Skeletal muscle tissue (tissue), 2 donors: ENCODE data around the gene RGPD6. TPM values are rescaled to one million over a fixed set of nuclear protein-coding genes. Genes with fewer than 3 reads are reported as not detected.

Experiments used
- small RNA-seq: library from RNA; depleted of rRNA; stranded (forward); fragments of <200 nt; gene quantifications from one replicate; pipeline ENCODE3, GENCODE V24; 2014
- total RNA-seq: library from RNA; depleted of rRNA; stranded (reverse); fragments of >200 nt; gene quantifications from one replicate; pipeline ENCODE4 v1.2.3, GENCODE V29; 2014

RGPD6 gene
- total RNA-seq, 1 donor from 2014 or later: 66.3 TPM

Small RNA genes lying within 50 kb of the gene (small RNA-seq; reads per million reads assigned to genes)
- not detected for gene AC108938.1

Other genes with a start within 250 kb of the RGPD6 start
- gene LIMS4, start 104.4 kb downstream of the RGPD6 start, total RNA-seq: 1.0 TPM
- gene BUB1, start 100.8 kb upstream of the RGPD6 start, total RNA-seq: 7.8 TPM
- not detected for gene ACOXL, start 155.4 kb upstream of the RGPD6 start, total RNA-seq